H1 (cell line): ENCODE data around the gene C1orf21. TPM values are rescaled to one million over a fixed set of nuclear protein-coding genes. Genes with fewer than 3 reads are reported as not detected.

Source experiments
- CTCF ChIA-PET: fragments of 300-600 bp; sonication (Branson Sonifier 250); formaldehyde crosslinking; loops from one replicate; lab custom pipeline; 2021; ENCODE audit not compliant: partially characterized antibody; lab: Charles Lee
- POLR2A ChIA-PET: fragments of 300-600 bp; sonication (Branson Sonifier 250); formaldehyde crosslinking; loops from one replicate; lab custom pipeline; 2021; ENCODE audit warnings: inconsistent platforms; ENCODE audit not compliant: partially characterized antibody; lab: Charles Lee
- DNase-seq, 2 experiments: peaks; one replicate each; pipeline versions ENCODE4 v3.0.0 to v3.0.0-alpha.2; 2010 to 2022; ENCODE audit warnings: low spot score in 2 of 2, low read depth in 1 of 2, mixed read lengths in 1 of 2
- FAIRE-seq: peaks from 2 replicates; lab custom pipeline; 2011; peaks lifted over from hg19 to GRCh38; lab: Jason Lieb, UNC
- H2AFZ ChIP-seq: 2 replicates; pipeline ENCODE4 v1.8.1; 2012; ENCODE audit warnings: low read length, inconsistent platforms
- H2AK5ac ChIP-seq: 2 replicates; pipeline ENCODE4 v1.6.1; 2013; ENCODE audit warnings: low read depth, low read length
- H2BK120ac ChIP-seq: replicated peaks from 2 replicates; pipeline ENCODE3; 2013; ENCODE audit warnings: low read depth, low read length, inconsistent platforms
- H2BK12ac ChIP-seq: 2 replicates; pipeline ENCODE4 v1.6.1; 2013; ENCODE audit warnings: low read depth, low read length
- H2BK15ac ChIP-seq: 2 replicates; pipeline ENCODE4 v1.6.1; 2013; ENCODE audit warnings: low read length
- H2BK20ac ChIP-seq: 2 replicates; pipeline ENCODE4 v1.6.1; 2013; ENCODE audit warnings: low read length
- H2BK5ac ChIP-seq: 2 replicates; pipeline ENCODE4 v1.6.1; 2013; ENCODE audit warnings: low read depth, low read length
- H3K14ac ChIP-seq: 2 replicates; pipeline ENCODE4 v1.6.1; 2013; ENCODE audit warnings: inconsistent platforms; ENCODE audit not compliant: insufficient read length
- H3K18ac ChIP-seq: 2 replicates; pipeline ENCODE4 v1.6.1; 2013; ENCODE audit warnings: low read length; ENCODE audit errors: extremely low read depth
- H3K23ac ChIP-seq: 2 replicates; pipeline ENCODE4 v1.6.1; 2013; ENCODE audit warnings: inconsistent platforms; ENCODE audit not compliant: insufficient read length
- H3K23me2 ChIP-seq: 2 replicates; pipeline ENCODE4 v1.6.1; 2013; ENCODE audit warnings: low read depth, low read length
- H3K27ac ChIP-seq: 2 replicates; pipeline ENCODE4 v1.6.1; 2011; ENCODE audit warnings: low read depth, low read length, inconsistent platforms
- H3K27me3 ChIP-seq, 4 experiments: replicated peaks in 1 of 4; 1 replicate in 1 of 4; 2 replicates in 3 of 4; pipeline versions ENCODE4 v1.6.1 to v1.8.1; 2011 to 2013; ENCODE audit warnings: low read length in 3 of 4, mild to moderate bottlenecking in 3 of 4, inconsistent platforms in 2 of 4, mixed read lengths in 2 of 4, moderate library complexity in 1 of 4; ENCODE audit not compliant: control insufficient read depth in 3 of 4, insufficient read depth in 3 of 4; ENCODE audit errors: extremely low read depth in 1 of 4
- H3K36me3 ChIP-seq, 4 experiments: 2 replicates each; pipeline versions ENCODE4 v1.6.1 to v1.8.1; 2011 to 2013; ENCODE audit warnings: mild to moderate bottlenecking in 4 of 4, low read length in 3 of 4, moderate library complexity in 2 of 4, control low read depth in 1 of 4, inconsistent platforms in 1 of 4; ENCODE audit not compliant: insufficient read depth in 4 of 4, control insufficient read depth in 2 of 4
- H3K4ac ChIP-seq: replicated peaks from 2 replicates; pipeline ENCODE3; 2013; ENCODE audit warnings: low read length, low read depth, mixed read lengths, inconsistent platforms; ENCODE audit not compliant: insufficient read length
- H3K4me1 ChIP-seq, 4 experiments: replicated peaks in 1 of 4; 1 replicate in 1 of 4; 2 replicates in 3 of 4; pipeline versions ENCODE4 v1.6.1 to v1.8.1; 2011 to 2013; ENCODE audit warnings: low read length in 3 of 4, inconsistent platforms in 2 of 4, mixed read lengths in 1 of 4; ENCODE audit not compliant: insufficient read depth in 4 of 4, control insufficient read depth in 3 of 4
- H3K4me2 ChIP-seq, 2 experiments: 2 replicates each; pipeline versions ENCODE4 v1.6.1 to v1.8.1; 2011 to 2013; ENCODE audit warnings: low read depth in 2 of 2, low read length in 2 of 2, control low read depth in 1 of 2, inconsistent platforms in 1 of 2, mild to moderate bottlenecking in 1 of 2; ENCODE audit not compliant: insufficient read depth in 1 of 2
- H3K4me3 ChIP-seq, 4 experiments: fragments of 200-600, 300-600 bp in 1 of 4; sonication (generic), shearing (Covaris generic), sonication (Bioruptor Twin) in 1 of 4; 2 replicates each; pipeline versions ENCODE4 v1.5.1 to v1.8.1; 2011 to 2016; ENCODE audit warnings: low read length in 4 of 4, low read depth in 3 of 4, control low read depth in 2 of 4, inconsistent platforms in 2 of 4, mild to moderate bottlenecking in 2 of 4, mixed read lengths in 1 of 4, moderate library complexity in 1 of 4; ENCODE audit not compliant: insufficient read depth in 2 of 4; ENCODE audit errors: extremely low read depth in 1 of 4
- H3K56ac ChIP-seq: replicated peaks from 2 replicates; pipeline ENCODE3; 2013; ENCODE audit warnings: low read depth, mild to moderate bottlenecking, mixed read lengths, low read length, inconsistent platforms; ENCODE audit not compliant: insufficient read length
- H3K79me1 ChIP-seq: 2 replicates; pipeline ENCODE4 v1.6.1; 2013; ENCODE audit warnings: low read depth, low read length, control low read depth
- H3K79me2 ChIP-seq, 2 experiments: 2 replicates each; pipeline versions ENCODE4 v1.6.1 to v1.8.1; 2012 to 2013; ENCODE audit warnings: low read length in 2 of 2, mild to moderate bottlenecking in 2 of 2, inconsistent platforms in 1 of 2; ENCODE audit not compliant: insufficient read depth in 2 of 2, control insufficient read depth in 1 of 2
- H3K9ac ChIP-seq, 4 experiments: replicated peaks in 1 of 4; 1 replicate in 1 of 4; 2 replicates in 3 of 4; pipeline versions ENCODE4 v1.6.1 to v1.8.1; 2011 to 2013; ENCODE audit warnings: low read depth in 3 of 4, low read length in 3 of 4, control low read depth in 2 of 4, mild to moderate bottlenecking in 2 of 4, moderate library complexity in 2 of 4, inconsistent platforms in 1 of 4; ENCODE audit errors: extremely low read depth in 1 of 4
- H3K9me3 ChIP-seq, 2 experiments: 2 replicates each; pipeline versions ENCODE4 v1.6.1 to v1.8.1; 2012 to 2013; ENCODE audit warnings: mild to moderate bottlenecking in 2 of 2, moderate library complexity in 2 of 2, control low read depth in 1 of 2, inconsistent platforms in 1 of 2, low read depth in 1 of 2, low read length in 1 of 2, mixed read lengths in 1 of 2; ENCODE audit not compliant: insufficient read depth in 2 of 2
- H4K20me1 ChIP-seq, 2 experiments: replicated peaks in 1 of 2; 2 replicates each; pipeline versions ENCODE3 to v1.8.1; 2011 to 2013; ENCODE audit warnings: inconsistent platforms in 2 of 2, low read length in 2 of 2, mild to moderate bottlenecking in 1 of 2; ENCODE audit not compliant: insufficient read depth in 2 of 2, control insufficient read depth in 1 of 2
- H4K5ac ChIP-seq: 2 replicates; pipeline ENCODE4 v1.6.1; 2013; ENCODE audit warnings: low read length, low read depth, mixed read lengths, inconsistent platforms; ENCODE audit not compliant: insufficient read length
- H4K8ac ChIP-seq: 2 replicates; pipeline ENCODE4 v1.8.0; 2013; ENCODE audit warnings: mild to moderate bottlenecking, moderate library complexity, low read length, inconsistent platforms; ENCODE audit not compliant: insufficient read depth; ENCODE audit errors: extremely low read depth
- H4K91ac ChIP-seq: replicated peaks from 2 replicates; pipeline ENCODE3; 2013; ENCODE audit warnings: low read length, mixed read lengths, inconsistent platforms; ENCODE audit not compliant: insufficient read length
- CTBP2 ChIP-seq: IDR thresholded peaks from 2 replicates; pipeline ENCODE4 v1.7.0; 2011; ENCODE audit warnings: borderline replicate concordance, mild to moderate bottlenecking, moderate library complexity, mixed read lengths, low read length; ENCODE audit not compliant: insufficient read depth, insufficient read length
- EP300 ChIP-seq, 2 experiments: IDR thresholded peaks; 1 replicate in 1 of 2; 2 replicates in 1 of 2; pipeline ENCODE4 v1.6.1; 2011 to 2012; ENCODE audit warnings: low read depth in 2 of 2, low read length in 2 of 2, mild to moderate bottlenecking in 2 of 2, borderline replicate concordance in 1 of 2, inconsistent platforms in 1 of 2, moderate library complexity in 1 of 2
- GABPA ChIP-seq: IDR thresholded peaks from 2 replicates; pipeline ENCODE4 v1.6.1; 2011; ENCODE audit warnings: mild to moderate bottlenecking, low read length, moderate library complexity, borderline replicate concordance; ENCODE audit not compliant: insufficient read depth
- WGBS, 2 experiments: shearing (Covaris generic) in 1 of 2; methylation state at CpG; one replicate each; pipeline versions ENCODE4 v1.1.6 to v1.1.7; 2013 to 2015; ENCODE audit warnings: low lambda C conversion rate in 2 of 2, mixed read lengths in 2 of 2, inconsistent platforms in 1 of 2, low coverage in 1 of 2, missing lambda C conversion rate in 1 of 2; ENCODE audit not compliant: insufficient replicate concordance in 2 of 2, insufficient coverage in 1 of 2, insufficient read length in 1 of 2; ENCODE audit errors: extremely low coverage in 1 of 2, missing lambda C conversion rate in 1 of 2; 5-methylcytosine and 5-hydroxymethylcytosine counted together
- polyA plus RNA-seq, 7 experiments: library from polyadenylated mRNA; depleted of rRNA in 3 of 7; stranded (reverse) in 5 of 7; unstranded in 2 of 7; fragments of >200 nt in 5 of 7; fragments of 200-250 nt in 2 of 7; gene quantifications; 1 replicate in 5 of 7; 2 replicates in 1 of 7; 4 replicates in 1 of 7; pipeline versions ENCODE4 v1.2.1 to v1.2.3, GENCODE V29; 2011 to 2013; ENCODE audit warnings: missing spikeins in 2 of 7, mixed read lengths in 2 of 7
- total RNA-seq: library from RNA; stranded (reverse); fragmentation: NEBNext Ultra II Directional; extraction: Animal tissue kit (Norgen Biotek cat#: 25700); gene quantifications from 2 replicates; pipeline ENCODE4 v1.2.1, GENCODE V29; 2021

The C1orf21 gene
- total and polyA plus RNA-seq, 2 of the 8 experiments (the other 6 are each of a cell fraction or from before 2014, with no cell fraction given): 16.6 to 51.0 TPM

GRCh38 chr1:184392779-184393522, 6.1 kb downstream of the C1orf21 start:
- ChIA-PET CTCF (interaction anchor here (0.8 to 1.9 kb wide), 5 partner anchors 9 to 271 kb away, joined by 3 to 5 read pairs (median 3); no protein-coding TSS in a partner anchor), POLR2A (interaction anchor here (0.7 kb wide), 1 partner anchor 9 kb away, joined by 3 read pairs; no protein-coding TSS in a partner anchor)
- TF ChIP-seq EP300 (IDR thresholded peaks at IDR 0.05; ENCODE audit: borderline replicate concordance in 1 of 2, low read depth in 2 of 2, low read length in 2 of 2) (no peak), GABPA (no peak), CTBP2 (no peak)
- H3K23me2 ChIP-seq: no peaks in the 10 kb centered on the region
- H3K4ac ChIP-seq: no peak overlapping the region
- no peak overlapping the region for H3K4me2 ChIP-seq
- H3K79me1 ChIP-seq: peaks cover 7% of the 10 kb centered on the region
- no peak overlapping the region for H3K14ac ChIP-seq
- no peak overlapping the region for H2AFZ ChIP-seq
- H2BK5ac ChIP-seq: no peak overlapping the region
- H3K9me3 ChIP-seq: no peaks in the 10 kb centered on the region
- no peak overlapping the region for H3K23ac ChIP-seq
- H2AK5ac ChIP-seq: no peak overlapping the region
- no peaks in the 10 kb centered on the region for H3K36me3 ChIP-seq
- H4K8ac ChIP-seq: no peak overlapping the region
- H3K79me2 ChIP-seq: peaks cover 43 to 99% of the 10 kb centered on the region in 2 experiments; a peak in 3 of 4 replicates
- no peak overlapping the region for H3K9ac ChIP-seq
- no peaks in the 10 kb centered on the region; a peak in 1 of 7 replicates for H3K27me3 ChIP-seq
- FAIRE-seq (no peak), DNase-seq (no peak)
- peaks cover 6 to 8% of the 10 kb centered on the region in 2 experiments for H4K20me1 ChIP-seq
- H2BK12ac ChIP-seq: no peak overlapping the region
- peaks cover 1 to 15% (median 7%) of the 10 kb centered on the region in 4 experiments; a peak in 4 of 7 replicates for H3K4me1 ChIP-seq
- H3K27ac ChIP-seq: no peak overlapping the region
- H3K4me3 ChIP-seq: no peak overlapping the region
- H2BK20ac ChIP-seq: no peak overlapping the region
- WGBS, 2 experiments: 91% methylated on average over 5 of the region's 5 CpGs; no CpG with 5 or more reads in 1 of the 2 experiments
- H2BK120ac ChIP-seq: no peak overlapping the region
- H4K5ac ChIP-seq: no peak overlapping the region
- no peak overlapping the region for H2BK15ac ChIP-seq
- no peak overlapping the region for H4K91ac ChIP-seq
- H3K18ac ChIP-seq: no peak overlapping the region
- no peak overlapping the region for H3K56ac ChIP-seq
